ENCODE results near the gene BCL2L13. TPM values are rescaled to one million over a fixed set of nuclear protein-coding genes. Genes with fewer than 3 reads are reported as not detected.
"Not testable (repeated sequence)": the region's sequence is repeated elsewhere in the genome, so short reads cannot be mapped to it uniquely, and the experiment has no call there.

BCL2L13 gene
- total RNA-seq, 1 donor from 2014 or later: 33.9 TPM

DNA sequence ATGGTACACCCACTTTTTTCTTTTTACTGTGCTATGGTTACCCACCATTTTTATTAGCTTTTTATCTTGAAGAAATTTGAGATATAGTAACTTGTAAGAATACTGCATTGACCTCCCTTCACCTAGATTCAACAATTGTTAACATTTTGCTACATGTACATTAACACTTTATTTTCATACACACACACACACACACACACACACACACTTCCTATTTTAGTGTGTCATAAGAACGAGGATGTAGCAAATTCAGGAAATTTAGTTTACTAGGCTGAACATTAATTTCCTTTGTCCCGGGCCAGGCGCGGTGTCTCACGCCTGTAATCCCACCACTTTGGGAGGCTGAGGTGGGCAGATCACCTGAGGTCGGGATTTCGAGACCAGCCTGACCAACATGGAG is 8.9 kb upstream of the BCL2L13 start:
- DNase-seq (ENCODE audit: low spot score in 2 of 2, unreplicated experiment in 2 of 2): no peak
- no peaks in the 10 kb centered on the region for H3K9me3 Mint-ChIP-seq
- H3K4me3 Mint-ChIP-seq: peak overlapping the region; percentile 30
- no peaks in the 10 kb centered on the region for H3K27me3 Mint-ChIP-seq (ENCODE audit: low read depth)
- TF ChIP-seq, protein P1, sequence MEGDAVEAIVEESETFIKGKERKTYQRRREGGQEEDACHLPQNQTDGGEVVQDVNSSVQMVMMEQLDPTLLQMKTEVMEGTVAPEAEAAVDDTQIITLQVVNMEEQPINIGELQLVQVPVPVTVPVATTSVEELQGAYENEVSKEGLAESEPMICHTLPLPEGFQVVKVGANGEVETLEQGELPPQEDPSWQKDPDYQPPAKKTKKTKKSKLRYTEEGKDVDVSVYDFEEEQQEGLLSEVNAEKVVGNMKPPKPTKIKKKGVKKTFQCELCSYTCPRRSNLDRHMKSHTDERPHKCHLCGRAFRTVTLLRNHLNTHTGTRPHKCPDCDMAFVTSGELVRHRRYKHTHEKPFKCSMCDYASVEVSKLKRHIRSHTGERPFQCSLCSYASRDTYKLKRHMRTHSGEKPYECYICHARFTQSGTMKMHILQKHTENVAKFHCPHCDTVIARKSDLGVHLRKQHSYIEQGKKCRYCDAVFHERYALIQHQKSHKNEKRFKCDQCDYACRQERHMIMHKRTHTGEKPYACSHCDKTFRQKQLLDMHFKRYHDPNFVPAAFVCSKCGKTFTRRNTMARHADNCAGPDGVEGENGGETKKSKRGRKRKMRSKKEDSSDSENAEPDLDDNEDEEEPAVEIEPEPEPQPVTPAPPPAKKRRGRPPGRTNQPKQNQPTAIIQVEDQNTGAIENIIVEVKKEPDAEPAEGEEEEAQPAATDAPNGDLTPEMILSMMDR (IDR thresholded peaks at IDR 0.05; ENCODE audit: unreplicated experiment): no peak
- H3K4me1 Mint-ChIP-seq: peaks cover 22% of the 10 kb centered on the region
- no peaks in the 10 kb centered on the region for H3K36me3 Mint-ChIP-seq
- peak overlapping the region; percentile 30 for H3K27ac Mint-ChIP-seq

DNA sequence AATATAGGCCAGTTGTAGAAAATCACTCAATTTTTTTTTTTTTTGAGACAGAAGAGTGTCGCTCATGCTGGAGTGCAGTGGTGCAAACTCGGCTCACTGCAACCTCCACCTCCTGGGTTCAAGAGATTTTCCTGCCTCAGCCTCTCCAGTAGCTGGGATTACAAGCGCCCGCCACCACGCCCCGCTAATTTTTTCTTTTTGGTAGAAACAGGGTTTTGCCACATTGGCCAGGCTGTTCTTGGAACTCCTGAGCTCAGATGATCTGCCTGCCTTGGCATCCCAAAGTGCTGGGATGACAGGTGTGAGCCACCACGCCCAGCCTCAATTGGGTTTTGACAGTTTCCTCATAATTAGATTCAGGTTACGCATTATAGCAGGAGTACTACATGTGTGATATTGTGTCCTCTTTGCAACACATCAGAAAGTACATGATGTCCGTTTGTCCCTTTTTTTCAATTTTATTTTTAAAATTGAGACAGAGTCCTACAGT is 7.4 kb upstream of the BCL2L13 start:
- Mint-ChIP-seq H3K27me3 (ENCODE audit: low read depth) (no peaks in the 10 kb centered on the region), H3K36me3 (no peaks in the 10 kb centered on the region), H3K27ac (peak overlapping the region; percentile 76), H3K9me3 (no peaks in the 10 kb centered on the region), H3K4me3 (no peak overlapping the region), H3K4me1 (peaks cover 22% of the 10 kb centered on the region)
- no peak for DNase-seq (ENCODE audit: low spot score in 2 of 2, unreplicated experiment in 2 of 2)
- TF ChIP-seq, protein P1 (IDR thresholded peaks at IDR 0.05; ENCODE audit: unreplicated experiment): no peak

DNA sequence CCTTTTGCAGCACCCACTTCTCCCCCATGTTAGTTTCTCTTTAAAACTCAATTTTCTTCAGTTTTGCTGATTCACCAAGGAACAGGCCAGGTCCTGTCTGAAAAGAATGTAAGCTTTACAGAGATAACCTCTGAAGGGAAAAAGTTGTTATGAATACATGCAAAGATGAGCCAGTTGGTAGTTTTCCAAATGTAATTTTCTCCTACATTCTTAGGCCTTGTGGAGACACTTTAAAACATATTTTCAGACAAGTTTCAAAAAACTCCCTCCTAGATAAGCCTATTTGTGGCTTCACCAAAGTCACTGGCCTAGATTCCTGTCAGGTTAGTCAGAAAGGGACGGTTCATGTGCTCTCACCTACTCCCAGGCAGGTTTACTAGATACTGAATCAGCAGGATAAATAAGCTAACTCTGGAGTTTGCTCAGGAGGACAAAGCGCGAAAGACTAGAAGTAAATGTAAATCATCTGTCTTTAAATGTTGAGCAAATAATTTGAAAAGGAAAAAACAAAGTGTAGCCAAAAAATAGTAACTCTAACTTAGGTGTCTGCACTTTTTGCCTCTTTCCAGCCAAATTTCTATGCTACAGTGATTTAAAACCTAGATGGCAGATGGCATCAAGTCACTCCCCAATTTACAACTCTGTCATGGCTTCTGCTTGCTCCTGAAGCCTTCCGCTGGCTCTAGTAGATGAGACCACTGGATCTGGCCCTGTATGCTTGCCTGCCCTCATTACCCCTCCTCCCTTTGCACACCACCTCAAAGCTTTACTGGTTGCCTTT is 5.2 kb upstream of the BCL2L13 start:
- no peak for DNase-seq (ENCODE audit: low spot score in 2 of 2, unreplicated experiment in 2 of 2)
- Mint-ChIP-seq H3K4me1 (peaks cover 27% of the 10 kb centered on the region), H3K27ac (peak overlapping the region; percentile 96)

DNA sequence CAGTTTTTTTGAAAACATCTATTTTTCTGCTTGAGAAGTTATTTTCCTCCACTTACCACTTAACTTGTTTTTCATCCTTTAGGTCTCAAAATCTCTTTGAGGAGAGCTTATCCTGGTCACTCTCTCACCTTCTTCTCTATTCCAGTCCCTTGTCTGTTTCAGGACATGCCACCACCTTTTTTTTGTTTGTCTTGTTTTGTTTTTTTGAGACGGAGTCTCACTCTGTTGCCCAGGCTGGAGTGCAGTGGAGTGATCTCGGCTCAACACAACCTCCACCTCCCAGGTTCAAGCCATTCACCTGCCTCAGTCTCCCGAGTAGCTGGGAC is 4.6 kb upstream of the BCL2L13 start:
- Mint-ChIP-seq H3K4me1 (peaks cover 27% of the 10 kb centered on the region), H3K36me3 (no peaks in the 10 kb centered on the region), H3K27ac (peak overlapping the region; percentile 96), H3K9me3 (no peaks in the 10 kb centered on the region), H3K4me3 (no peak overlapping the region), H3K27me3 (ENCODE audit: low read depth) (no peaks in the 10 kb centered on the region)
- TF ChIP-seq, protein P1 (IDR thresholded peaks at IDR 0.05; ENCODE audit: unreplicated experiment): no peak
- DNase-seq (ENCODE audit: low spot score in 2 of 2, unreplicated experiment in 2 of 2): no peak

More for the DNA sequence above, 5.2 kb upstream of the BCL2L13 start:
- no peak overlapping the region for H3K4me3 Mint-ChIP-seq
- no peaks in the 10 kb centered on the region for H3K27me3 Mint-ChIP-seq (ENCODE audit: low read depth)
- no peaks in the 10 kb centered on the region for H3K36me3 Mint-ChIP-seq
- no peaks in the 10 kb centered on the region for H3K9me3 Mint-ChIP-seq
- TF ChIP-seq, protein P1 (IDR thresholded peaks at IDR 0.05; ENCODE audit: unreplicated experiment): no peak

DNA sequence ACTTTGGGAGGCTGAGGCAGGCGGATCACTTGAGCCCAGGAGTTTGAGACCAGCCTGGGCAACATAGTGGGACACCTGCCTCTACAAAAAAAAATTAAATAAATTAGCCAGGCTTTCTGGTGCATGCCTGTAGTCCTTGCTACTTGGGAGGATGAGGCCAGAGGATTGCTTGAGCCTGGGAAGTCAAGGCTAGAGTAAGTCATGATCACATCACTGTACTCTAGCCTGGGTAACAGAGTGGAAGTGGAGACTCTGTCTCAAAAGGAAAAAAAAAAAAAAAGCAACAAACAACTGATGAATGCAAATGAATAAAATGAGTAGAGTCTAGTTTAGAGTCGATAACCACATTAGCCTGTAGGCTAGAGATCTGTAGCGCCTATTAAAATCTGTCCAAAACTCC is 3.9 kb upstream of the BCL2L13 start:
- peak overlapping the region; percentile 77 for H3K27ac Mint-ChIP-seq
- no peaks in the 10 kb centered on the region for H3K36me3 Mint-ChIP-seq
- no peak for DNase-seq (ENCODE audit: low spot score in 2 of 2, unreplicated experiment in 2 of 2)
- H3K9me3 Mint-ChIP-seq: no peaks in the 10 kb centered on the region
- TF ChIP-seq, protein P1 (IDR thresholded peaks at IDR 0.05; ENCODE audit: unreplicated experiment): no peak
- no peak overlapping the region for H3K4me3 Mint-ChIP-seq
- H3K27me3 Mint-ChIP-seq (ENCODE audit: low read depth): no peaks in the 10 kb centered on the region
- H3K4me1 Mint-ChIP-seq: peaks cover 30% of the 10 kb centered on the region

DNA sequence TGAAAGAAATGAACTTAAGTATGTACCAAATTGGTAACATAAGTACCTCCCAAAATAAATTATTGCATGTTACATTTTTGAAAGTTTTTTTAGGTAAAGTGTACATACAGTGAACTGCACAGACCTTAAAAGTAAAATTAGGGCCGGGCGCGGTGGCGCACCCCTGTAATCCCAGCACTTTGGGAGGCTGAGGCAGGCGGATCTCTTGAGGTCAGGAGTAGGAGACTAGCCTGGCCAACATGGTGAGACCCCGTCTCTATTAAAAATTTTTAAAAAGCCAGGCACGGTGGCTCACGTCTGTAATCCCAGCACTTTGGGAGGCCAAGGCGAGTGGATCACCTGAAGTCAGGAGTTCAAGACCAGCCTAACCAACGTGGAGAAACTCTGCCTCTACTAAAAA is 1.7 kb upstream of the BCL2L13 start:
- H3K4me1 Mint-ChIP-seq: peaks cover 33% of the 10 kb centered on the region
- DNase-seq (ENCODE audit: low spot score in 2 of 2, unreplicated experiment in 2 of 2); H3K27me3 Mint-ChIP-seq (ENCODE audit: low read depth); H3K27ac Mint-ChIP-seq; H3K4me3 Mint-ChIP-seq; H3K36me3 Mint-ChIP-seq; H3K9me3 Mint-ChIP-seq: not testable (repeated sequence)

Data from mesothelial cell of epicardium (in vitro differentiated cells).